ENCODE results near the gene DHX32. TPM values are rescaled to one million over a fixed set of nuclear protein-coding genes. Genes with fewer than 3 reads are reported as not detected.

The DHX32 gene
- total RNA-seq, 1 experiment from 2014 or later = 12.0 TPM

DNA sequence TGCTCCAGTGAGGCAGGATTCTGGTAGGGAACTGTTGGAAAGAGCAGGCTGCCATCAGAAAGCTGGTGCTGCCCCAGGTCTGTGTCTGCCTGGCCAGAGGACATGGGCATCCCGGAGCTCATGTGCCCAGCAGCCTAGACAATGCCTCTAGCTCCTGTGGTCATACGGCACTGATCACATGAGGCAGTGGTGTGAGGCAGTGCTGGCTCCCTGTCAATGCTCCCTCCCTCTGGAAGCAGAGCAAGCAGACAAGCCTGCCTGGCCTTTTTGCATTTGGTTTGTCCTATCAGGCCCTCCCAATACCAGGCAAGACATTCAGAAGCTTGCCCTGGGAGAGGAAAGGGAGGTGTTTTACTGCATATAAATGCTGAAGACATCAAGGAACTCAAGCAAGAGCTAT lies 86.0 kb downstream of the DHX32 start:
- H3K18ac ChIP-seq (ENCODE audit: insufficient read length, low read depth, low read length) = no peak overlapping the region
- no CpG with 5 or more reads among the region's 2 CpGs for WGBS (ENCODE audit: extremely low coverage, insufficient read length, low lambda C conversion rate)

More for the DNA sequence above, 86.0 kb downstream of the DHX32 start:
- Histone ChIP-seq H4K20me1 (ENCODE audit: control insufficient read depth, insufficient read depth, insufficient read length) (no peaks in the 10 kb centered on the region), H2AK5ac (ENCODE audit: insufficient read length, low read length) (no peak overlapping the region), H4K8ac (replicated peaks; ENCODE audit: insufficient read length, low read depth, low read length) (no peak overlapping the region), H2BK12ac (ENCODE audit: insufficient read length, low read depth, low read length) (no peak overlapping the region), H3K4me2 (ENCODE audit: insufficient read depth, insufficient read length, low read length) (no peak overlapping the region), H3K79me1 (ENCODE audit: insufficient read depth, low read depth, low read length, poor library complexity, severe bottlenecking) (no peaks in the 10 kb centered on the region), H2BK5ac (ENCODE audit: insufficient read length, low read length) (no peak overlapping the region), H3K14ac (ENCODE audit: insufficient read depth, low read length) (no peak overlapping the region), H3K56ac (ENCODE audit: insufficient read length, low read depth, low read length) (no peak overlapping the region), H3K23me2 (ENCODE audit: insufficient read length, low read depth, low read length, poor library complexity, severe bottlenecking) (no peaks in the 10 kb centered on the region), H2AFZ (ENCODE audit: low read length) (no peak overlapping the region), H3K9me3 (ENCODE audit: control insufficient read depth, low read depth, low read length) (no peaks in the 10 kb centered on the region), H3K9ac (ENCODE audit: extremely low read depth, insufficient read length, low read length) (no peak overlapping the region), H2BK120ac (ENCODE audit: low read depth, low read length, poor library complexity, severe bottlenecking) (no peak overlapping the region), H3K79me2 (ENCODE audit: insufficient read depth, low read length) (no peaks in the 10 kb centered on the region), H3K27ac (ENCODE audit: insufficient read length, low read depth, low read length) (no peak overlapping the region), H3K27me3 (ENCODE audit: insufficient read depth, low read length) (no peaks in the 10 kb centered on the region), H3T11ph (ENCODE audit: low read length) (no peak overlapping the region), H3K4ac (ENCODE audit: low read depth, low read length) (no peak overlapping the region), H3K23ac (ENCODE audit: insufficient read length, low read depth, low read length) (no peak overlapping the region), H2BK20ac (ENCODE audit: low read depth, low read length, poor library complexity, severe bottlenecking) (no peak overlapping the region), H2BK15ac (ENCODE audit: low read depth, low read length) (no peak overlapping the region), H3K4me1 (ENCODE audit: insufficient read depth, low read length) (no peaks in the 10 kb centered on the region), H4K91ac (ENCODE audit: insufficient read length, low read depth, low read length) (no peak overlapping the region), H4K5ac (ENCODE audit: insufficient read length, low read depth, low read length) (no peak overlapping the region)
- Mint-ChIP-seq H3K4me1 (no peaks in the 10 kb centered on the region), H3K9me3 (no peaks in the 10 kb centered on the region), H3K27me3 (ENCODE audit: low read depth) (no peaks in the 10 kb centered on the region), H3K27ac (no peak overlapping the region), H3K4me3 (no peak overlapping the region), H3K36me3 (ENCODE audit: insufficient read depth in 1 of 3, low read depth in 3 of 3) (peaks cover 3 to 32% (median 25%) of the 10 kb centered on the region in 3 experiments)
- DNase-seq = no peak
- TF ChIP-seq, protein P1, sequence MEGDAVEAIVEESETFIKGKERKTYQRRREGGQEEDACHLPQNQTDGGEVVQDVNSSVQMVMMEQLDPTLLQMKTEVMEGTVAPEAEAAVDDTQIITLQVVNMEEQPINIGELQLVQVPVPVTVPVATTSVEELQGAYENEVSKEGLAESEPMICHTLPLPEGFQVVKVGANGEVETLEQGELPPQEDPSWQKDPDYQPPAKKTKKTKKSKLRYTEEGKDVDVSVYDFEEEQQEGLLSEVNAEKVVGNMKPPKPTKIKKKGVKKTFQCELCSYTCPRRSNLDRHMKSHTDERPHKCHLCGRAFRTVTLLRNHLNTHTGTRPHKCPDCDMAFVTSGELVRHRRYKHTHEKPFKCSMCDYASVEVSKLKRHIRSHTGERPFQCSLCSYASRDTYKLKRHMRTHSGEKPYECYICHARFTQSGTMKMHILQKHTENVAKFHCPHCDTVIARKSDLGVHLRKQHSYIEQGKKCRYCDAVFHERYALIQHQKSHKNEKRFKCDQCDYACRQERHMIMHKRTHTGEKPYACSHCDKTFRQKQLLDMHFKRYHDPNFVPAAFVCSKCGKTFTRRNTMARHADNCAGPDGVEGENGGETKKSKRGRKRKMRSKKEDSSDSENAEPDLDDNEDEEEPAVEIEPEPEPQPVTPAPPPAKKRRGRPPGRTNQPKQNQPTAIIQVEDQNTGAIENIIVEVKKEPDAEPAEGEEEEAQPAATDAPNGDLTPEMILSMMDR (conservative IDR thresholded peaks at IDR 0.05) = no peak
